ENCODE measurements around the gene FPGS. TPM values are rescaled to one million over a fixed set of nuclear protein-coding genes. Genes with fewer than 3 reads are reported as not detected.
A peak's percentile ranks its signal among the peaks of the same experiment; 100 is the strongest.
"Not testable (repeated sequence)": the region's sequence is repeated elsewhere in the genome, so short reads cannot be mapped to it uniquely, and the experiment has no call there.

FPGS gene
- total RNA-seq, 2 experiments from 2014 or later, result 67.8 to 73.0 TPM

DNA sequence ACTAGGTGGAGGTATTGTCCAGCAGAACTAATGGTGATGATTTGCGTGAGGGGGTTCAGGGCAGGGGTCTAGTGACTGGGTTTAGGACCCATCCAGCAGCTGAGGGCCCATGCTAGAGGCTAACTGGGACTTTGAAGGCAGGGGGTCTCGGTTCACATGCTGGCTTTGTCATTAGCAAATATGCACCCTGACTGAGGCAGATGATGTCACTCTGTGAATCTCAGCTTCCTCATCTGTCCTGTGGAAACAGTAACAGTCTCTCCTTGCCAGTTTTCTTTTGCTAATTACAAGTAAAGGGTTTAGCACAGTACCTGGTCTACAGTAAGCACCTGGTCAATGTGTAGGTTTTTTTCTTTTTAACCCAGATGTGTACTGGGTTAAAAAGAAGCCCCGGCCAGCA, 29.4 kb upstream of the FPGS start:
- no peak overlapping the region for H3K4me3 Mint-ChIP-seq
- intact Hi-C loops (cut with micrococcal nuclease), result loop anchor here (5.0 to 10.0 kb wide), 2 partner anchors 209 to 528 kb away; partner anchors contain the start of gene EEIG1
- H3K27ac Mint-ChIP-seq, result no peak overlapping the region
- DNase-seq, result no peak
- H3K27me3 Mint-ChIP-seq (ENCODE audit: low read depth), result no peaks in the 10 kb centered on the region
- CTCF ChIA-PET, result interaction anchor here (1.3 kb wide), 1 partner anchor 9 kb away, joined by 5 read pairs; no protein-coding TSS in a partner anchor
- H3K36me3 Mint-ChIP-seq (ENCODE audit: low read depth), result peaks cover 25% of the 10 kb centered on the region
- H3K9me3 Mint-ChIP-seq, result no peaks in the 10 kb centered on the region
- peaks cover 52% of the 10 kb centered on the region for H3K4me1 Mint-ChIP-seq (ENCODE audit: low read depth)

DNA sequence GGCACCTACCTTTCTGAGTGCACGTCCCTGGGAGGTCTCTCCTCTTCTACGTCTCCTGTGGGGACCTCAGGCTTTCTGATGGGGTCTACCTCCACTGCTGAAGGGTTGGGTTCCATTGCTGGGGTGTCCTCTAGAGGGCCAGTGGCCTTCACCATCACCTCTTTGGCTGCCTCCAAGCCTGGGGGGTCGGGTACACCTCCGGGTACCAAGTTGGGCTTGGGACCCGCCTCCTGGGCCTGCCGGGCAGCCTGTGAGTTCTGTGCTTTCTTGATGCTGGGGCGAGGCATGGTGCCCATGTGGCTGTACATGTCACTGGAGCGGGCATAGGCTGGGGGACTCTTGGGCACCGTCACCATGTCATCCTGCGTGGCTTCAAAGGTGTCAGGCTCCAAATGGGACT, 28.7 kb upstream of the FPGS start:
- H3K4me3 Mint-ChIP-seq, result no peak overlapping the region
- no peaks in the 10 kb centered on the region for H3K9me3 Mint-ChIP-seq
- CTCF ChIA-PET, result interaction anchor here (1.3 to 2.8 kb wide), 2 partner anchors 9 to 11 kb away, joined by 5 to 15 read pairs; partner anchors contain the start of gene CDK9
- DNase-seq, result no peak
- intact Hi-C loops (cut with micrococcal nuclease), result loop anchor here (5.0 to 10.0 kb wide), 2 partner anchors 208 to 529 kb away; partner anchors contain the start of gene EEIG1
- H3K27me3 Mint-ChIP-seq (ENCODE audit: low read depth), result no peaks in the 10 kb centered on the region
- peaks cover 25% of the 10 kb centered on the region for H3K36me3 Mint-ChIP-seq (ENCODE audit: low read depth)
- peaks cover 51% of the 10 kb centered on the region for H3K4me1 Mint-ChIP-seq (ENCODE audit: low read depth)
- no peak overlapping the region for H3K27ac Mint-ChIP-seq

DNA sequence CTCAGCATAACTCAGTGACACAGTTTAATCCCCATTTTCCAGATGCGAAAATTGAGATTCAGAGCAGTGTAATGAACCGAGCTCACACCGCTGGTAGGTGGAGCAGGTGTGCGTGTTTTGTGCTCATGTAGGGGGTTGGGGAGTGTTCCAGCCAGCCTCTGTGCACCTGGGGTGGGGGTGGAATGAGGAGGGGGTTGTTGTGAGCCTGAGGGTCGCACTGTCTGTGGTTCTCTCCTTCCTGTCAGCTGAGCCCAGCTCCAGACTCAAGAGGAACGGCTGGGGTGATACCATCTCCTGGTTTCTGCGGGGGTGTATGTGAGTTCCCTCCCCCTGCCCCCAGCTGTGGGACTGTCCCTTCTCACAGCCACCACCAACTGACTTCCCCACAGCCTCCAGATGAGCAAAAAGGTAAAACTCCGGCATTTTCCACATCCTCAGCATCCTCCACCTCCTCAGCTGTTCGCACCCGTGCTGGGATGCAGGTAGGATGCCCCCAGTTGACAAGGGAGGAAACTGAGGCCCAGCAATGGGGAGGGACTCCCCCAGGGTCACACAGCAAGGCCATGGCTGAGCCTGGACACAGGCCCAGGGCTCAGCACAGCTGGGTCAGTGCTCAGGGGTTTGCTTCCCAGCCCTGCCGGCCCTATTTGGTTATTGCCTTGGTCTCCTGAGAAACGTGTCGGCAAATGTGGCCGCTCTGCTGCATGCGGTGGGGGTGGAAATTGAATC, 26.3 kb upstream of the FPGS start:
- intact Hi-C loops (cut with micrococcal nuclease), result loop anchor here (1.0 to 10.0 kb wide), 3 partner anchors 9 to 532 kb away; partner anchors contain the start of gene ZNF79
- Mint-ChIP-seq H3K9me3 (no peaks in the 10 kb centered on the region), H3K27ac (peak overlapping the region; percentile 96), H3K4me3 (peak overlapping the region; percentile 96), H3K27me3 (ENCODE audit: low read depth) (no peaks in the 10 kb centered on the region), H3K4me1 (ENCODE audit: low read depth) (peaks cover 48% of the 10 kb centered on the region), H3K36me3 (ENCODE audit: low read depth) (peaks cover 23% of the 10 kb centered on the region)
- CTCF ChIA-PET, result interaction anchor here (0.9 to 2.8 kb wide), 4 partner anchors 9 to 41 kb away, joined by 3 to 15 read pairs (median 6); partner anchors contain the start of genes CDK9 and TOR2A
- DNase-seq, result peak; percentile 88

DNA sequence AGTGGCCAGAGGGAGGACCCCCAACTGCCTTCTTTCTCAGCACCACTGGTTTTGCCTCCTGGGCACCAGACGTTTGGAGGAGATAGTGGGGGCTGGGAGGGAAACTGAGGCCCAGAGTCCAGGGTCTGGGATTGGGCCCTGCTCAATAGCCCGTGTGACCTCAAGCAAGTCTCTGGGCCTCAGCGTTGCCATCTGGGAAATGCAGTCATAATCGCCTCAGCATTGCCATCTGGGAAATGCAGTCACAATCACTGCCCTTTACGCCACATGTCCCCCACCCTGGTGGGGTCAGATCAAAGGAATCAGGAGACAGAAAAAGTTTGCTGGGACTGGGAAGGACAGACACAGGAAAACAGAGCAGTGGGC, 25.8 kb upstream of the FPGS start:
- Mint-ChIP-seq H3K4me3 (peak overlapping the region; percentile 96), H3K4me1 (ENCODE audit: low read depth) (peaks cover 49% of the 10 kb centered on the region), H3K9me3 (no peaks in the 10 kb centered on the region), H3K36me3 (ENCODE audit: low read depth) (peaks cover 20% of the 10 kb centered on the region), H3K27ac (peak overlapping the region; percentile 96), H3K27me3 (ENCODE audit: low read depth) (no peaks in the 10 kb centered on the region)
- CTCF ChIA-PET, result interaction anchor here (0.9 to 2.8 kb wide), 3 partner anchors 8 to 21 kb away, joined by 3 to 15 read pairs (median 4); partner anchors contain the start of gene CDK9
- peak; percentile 55 for DNase-seq
- intact Hi-C loops (cut with micrococcal nuclease), result loop anchor here (1.0 to 10.0 kb wide), 3 partner anchors 8 to 532 kb away; partner anchors contain the start of gene ZNF79

DNA sequence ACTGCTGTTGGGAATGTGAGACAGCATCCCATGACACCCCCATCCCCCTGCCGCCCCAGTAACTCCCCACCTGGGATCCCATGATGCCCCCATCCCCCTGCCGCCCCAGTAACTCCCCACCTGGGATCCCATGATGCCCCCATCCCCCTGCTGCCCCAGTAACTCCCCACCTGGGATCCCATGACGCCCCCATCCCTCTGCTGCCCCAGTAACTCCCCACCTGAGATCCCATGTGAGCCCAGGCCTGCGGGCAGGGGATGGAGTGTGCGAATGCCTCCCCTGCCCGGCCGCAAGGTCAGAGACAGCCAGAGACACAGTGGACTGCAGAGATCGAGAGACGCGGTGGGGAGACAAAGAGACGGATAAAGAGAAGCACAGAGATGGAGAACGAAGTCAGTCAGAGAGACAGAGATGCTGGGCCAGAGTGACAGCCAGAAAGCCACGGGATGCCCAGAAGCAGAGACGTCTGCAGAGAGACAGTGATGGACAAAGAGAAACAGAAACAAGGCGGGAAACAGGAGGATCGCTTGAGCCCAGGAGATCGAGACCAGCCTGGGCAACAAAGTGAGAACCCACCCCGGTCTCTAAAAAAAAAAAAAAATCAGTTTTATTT, 25.2 kb upstream of the FPGS start:
- Mint-ChIP-seq H3K27me3 (ENCODE audit: low read depth) (no peaks in the 10 kb centered on the region), H3K4me1 (ENCODE audit: low read depth) (peaks cover 50% of the 10 kb centered on the region), H3K36me3 (ENCODE audit: low read depth) (peaks cover 20% of the 10 kb centered on the region), H3K4me3 (peak overlapping the region; percentile 96), H3K9me3 (no peaks in the 10 kb centered on the region), H3K27ac (peak overlapping the region; percentile 96)
- intact Hi-C loops (cut with micrococcal nuclease), result loop anchor here (2.0 to 10.0 kb wide), 2 partner anchors 353 to 533 kb away; partner anchors contain the start of gene ZNF79
- DNase-seq, result peak; percentile 48
- CTCF ChIA-PET, result interaction anchor here (1.0 to 1.2 kb wide), 2 partner anchors 12 to 92 kb away, joined by 4 to 5 read pairs; no protein-coding TSS in a partner anchor

DNA sequence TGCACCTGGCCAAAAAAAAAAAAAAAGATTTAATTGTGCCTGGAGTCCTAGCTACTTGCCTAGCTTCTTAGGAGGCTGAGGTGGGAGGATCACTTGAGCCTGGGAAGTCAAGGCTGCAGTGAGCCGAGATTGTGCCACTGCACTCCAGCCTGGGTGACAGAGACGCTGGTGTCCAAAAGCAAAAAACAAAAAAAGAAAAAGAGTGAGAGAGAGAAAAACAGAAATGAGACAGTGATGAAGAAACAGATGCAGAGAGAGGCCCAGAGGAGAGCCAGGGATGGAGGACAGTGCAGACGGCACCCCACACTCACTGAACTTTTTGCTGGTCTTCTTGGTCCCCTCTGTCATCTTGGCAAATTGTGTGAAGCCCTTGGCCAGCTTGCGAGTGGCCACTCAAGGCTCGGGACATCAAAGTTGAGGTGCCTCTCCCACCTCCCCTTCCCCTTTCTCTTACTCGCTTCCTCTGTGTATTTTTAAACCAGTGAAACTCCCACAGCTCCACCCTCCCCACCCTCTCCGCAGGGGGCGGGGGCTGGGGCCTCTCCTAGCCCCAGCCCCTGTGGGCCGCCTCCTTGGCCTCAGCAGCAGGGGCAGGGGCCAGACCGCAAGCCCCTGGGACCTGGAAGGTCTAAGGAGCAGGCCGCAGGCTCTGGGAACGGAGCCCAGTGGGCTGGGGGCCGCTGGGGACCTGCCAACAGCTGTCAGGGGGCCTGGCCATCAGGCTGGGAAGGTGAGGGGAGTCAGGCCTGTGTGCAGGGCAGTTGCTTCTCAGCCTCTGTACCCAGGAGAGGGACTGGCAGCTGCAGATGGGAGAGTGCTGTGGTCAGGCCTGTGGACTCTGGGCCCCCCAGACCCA, 24.2 kb upstream of the FPGS start, which contains the start of gene SH2D3C:
SH2D3C (minus strand) TSS at position 387 of the 856 bp plus-strand sequence; CDS start at position 348, 39 bp downstream.
- H3K36me3 Mint-ChIP-seq (ENCODE audit: low read depth), result peaks cover 20% of the 10 kb centered on the region
- DNase-seq, result peak; percentile 69
- H3K27ac Mint-ChIP-seq, result peak within 1 kb of the TSS; percentile 96
- H3K9me3 Mint-ChIP-seq, result no peaks in the 10 kb centered on the region
- intact Hi-C loops (cut with micrococcal nuclease), result loop anchor here (1.0 to 10.0 kb wide), 2 partner anchors 7 to 534 kb away; no protein-coding TSS in a partner anchor
- peak within 1 kb of the TSS; percentile 96 for H3K4me3 Mint-ChIP-seq
- H3K27me3 Mint-ChIP-seq (ENCODE audit: low read depth), result no peaks in the 10 kb centered on the region
- CTCF ChIA-PET, result interaction anchor here (0.6 to 1.3 kb wide), 6 partner anchors 11 to 135 kb away, joined by 3 to 7 read pairs (median 4); partner anchors contain the start of gene TOR2A
- peaks cover 59% of the 10 kb centered on the region for H3K4me1 Mint-ChIP-seq (ENCODE audit: low read depth)

DNA sequence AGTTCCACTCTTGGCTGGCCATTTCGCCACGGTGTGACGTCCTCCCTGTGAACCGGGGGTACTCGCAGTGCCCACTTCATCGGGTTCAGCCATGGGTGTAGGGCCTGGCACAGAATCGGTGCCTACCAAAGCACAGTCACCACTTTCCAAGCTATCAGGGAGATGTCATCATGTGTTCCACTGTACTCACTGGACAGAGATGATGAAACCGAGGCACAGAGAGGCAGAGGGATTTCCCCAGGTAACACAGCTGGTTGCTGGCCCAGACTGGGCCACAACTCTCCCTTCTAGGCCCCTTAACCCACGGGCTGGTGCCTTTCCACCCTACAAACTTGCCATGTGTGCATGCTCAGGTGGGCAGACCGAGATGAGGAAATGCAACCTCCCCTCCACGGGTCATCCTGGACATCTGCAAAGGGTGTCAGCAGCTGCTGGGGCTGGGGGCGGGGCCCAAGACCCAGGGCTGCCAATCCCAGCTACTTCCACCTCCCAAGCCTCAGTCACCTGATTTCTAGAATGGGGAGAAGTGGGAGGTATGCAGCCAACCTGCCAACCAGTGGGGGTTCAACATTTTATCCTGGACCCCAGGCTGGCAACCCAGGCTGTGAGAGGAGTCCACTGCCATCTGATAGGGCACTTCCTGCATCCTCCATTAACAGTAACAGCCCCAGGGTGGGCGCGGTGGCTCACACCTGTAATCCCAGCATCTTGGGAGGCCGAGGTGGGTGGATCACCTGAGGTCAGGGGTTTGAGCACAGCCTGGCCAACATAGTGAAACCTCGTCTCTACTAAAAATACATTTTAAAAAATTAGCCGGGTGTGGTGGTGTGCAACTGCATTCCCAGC, 23.3 kb upstream of the FPGS start:
- Mint-ChIP-seq H3K36me3 (ENCODE audit: low read depth) (peaks cover 15% of the 10 kb centered on the region), H3K27me3 (ENCODE audit: low read depth) (no peaks in the 10 kb centered on the region), H3K4me3 (peak overlapping the region; percentile 96), H3K9me3 (no peaks in the 10 kb centered on the region), H3K4me1 (ENCODE audit: low read depth) (peaks cover 65% of the 10 kb centered on the region), H3K27ac (peak overlapping the region; percentile 96)
- DNase-seq, result peak; percentile 87
- CTCF ChIA-PET, result interaction anchor here (0.6 to 1.3 kb wide), 4 partner anchors 12 to 61 kb away, joined by 3 to 7 read pairs (median 4); partner anchors contain the start of gene TOR2A
- intact Hi-C loops (cut with micrococcal nuclease), result loop anchor here (1.0 to 10.0 kb wide), 2 partner anchors 8 to 535 kb away; no protein-coding TSS in a partner anchor

DNA sequence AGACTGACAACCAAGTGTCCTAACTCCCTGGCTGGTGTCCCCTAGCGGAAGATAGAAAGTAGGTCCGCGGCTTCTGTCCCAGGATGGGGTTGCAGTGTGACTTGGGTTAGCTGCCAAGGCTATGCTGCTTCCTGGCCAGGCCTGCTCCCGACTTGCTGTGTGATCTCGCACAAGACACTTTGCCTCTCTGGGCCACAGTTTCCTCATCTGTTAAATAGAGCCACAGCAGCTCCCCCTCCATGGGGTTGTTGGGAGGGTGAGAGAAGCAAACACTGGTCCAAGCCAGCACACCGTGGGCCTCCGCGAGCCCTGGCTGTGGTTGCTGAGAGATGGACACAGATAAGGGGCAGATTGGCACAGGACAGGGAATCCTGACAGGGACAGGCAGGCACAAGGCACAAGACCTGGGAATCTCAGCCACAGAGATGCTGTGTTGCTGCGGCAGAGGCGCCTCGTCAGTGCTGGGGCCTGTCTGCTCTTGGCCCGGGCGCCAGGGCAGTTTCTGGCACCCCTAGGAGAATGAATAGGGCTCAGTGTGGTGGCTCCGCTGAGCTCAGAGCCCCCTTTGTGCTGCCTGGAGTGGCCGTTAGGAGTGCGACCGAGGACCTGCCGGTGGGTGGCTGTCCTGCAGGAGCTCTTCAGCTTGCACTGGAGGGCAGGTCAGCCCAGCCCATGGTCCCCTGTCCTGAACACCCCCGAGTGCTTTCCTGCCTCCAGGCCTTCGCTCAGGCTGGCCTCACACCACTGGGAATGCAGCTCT, 22.4 kb upstream of the FPGS start:
- Mint-ChIP-seq H3K4me1 (ENCODE audit: low read depth) (peaks cover 69% of the 10 kb centered on the region), H3K9me3 (no peaks in the 10 kb centered on the region), H3K27me3 (ENCODE audit: low read depth) (no peaks in the 10 kb centered on the region), H3K4me3 (no peak overlapping the region), H3K36me3 (ENCODE audit: low read depth) (peaks cover 14% of the 10 kb centered on the region), H3K27ac (peak overlapping the region; percentile 80)
- CTCF ChIA-PET, result interaction anchor here (0.8 to 1.0 kb wide), 3 partner anchors 13 to 46 kb away, joined by 3 to 5 read pairs (median 4); partner anchors contain the start of gene TOR2A
- DNase-seq, result no peak
- intact Hi-C loops (cut with micrococcal nuclease), result no loop called here

DNA sequence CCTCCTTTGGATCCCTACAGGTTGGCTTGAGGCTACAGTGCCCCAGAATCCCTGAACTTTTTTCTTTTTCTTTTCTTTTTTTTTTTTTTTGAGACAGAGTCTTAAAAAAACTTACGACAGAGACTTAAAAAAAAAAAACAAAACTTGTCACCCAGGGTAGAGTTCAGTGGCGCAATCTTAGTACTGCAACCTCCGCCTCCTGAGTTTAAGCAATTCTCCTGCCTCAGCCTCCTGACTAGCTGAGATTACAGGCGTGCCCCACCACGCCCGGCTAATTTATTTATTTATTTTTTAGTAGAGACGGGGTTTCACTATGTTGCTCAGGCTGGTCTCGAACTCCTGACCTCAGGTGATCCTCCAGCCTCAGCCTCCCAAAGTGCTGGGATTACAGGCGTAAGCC, 21.8 kb upstream of the FPGS start:
- peaks cover 69% of the 10 kb centered on the region for H3K4me1 Mint-ChIP-seq (ENCODE audit: low read depth)
- DNase-seq; H3K4me3 Mint-ChIP-seq; intact Hi-C loops (cut with micrococcal nuclease); H3K9me3 Mint-ChIP-seq; H3K27me3 Mint-ChIP-seq (ENCODE audit: low read depth): not testable (repeated sequence)
- H3K36me3 Mint-ChIP-seq (ENCODE audit: low read depth), result peaks cover 14% of the 10 kb centered on the region
- CTCF ChIA-PET, result interaction anchor here (0.8 to 1.0 kb wide), 2 partner anchors 15 to 46 kb away, joined by 3 to 4 read pairs; partner anchors contain the start of gene TOR2A
- peak overlapping the region; percentile 80 for H3K27ac Mint-ChIP-seq

DNA sequence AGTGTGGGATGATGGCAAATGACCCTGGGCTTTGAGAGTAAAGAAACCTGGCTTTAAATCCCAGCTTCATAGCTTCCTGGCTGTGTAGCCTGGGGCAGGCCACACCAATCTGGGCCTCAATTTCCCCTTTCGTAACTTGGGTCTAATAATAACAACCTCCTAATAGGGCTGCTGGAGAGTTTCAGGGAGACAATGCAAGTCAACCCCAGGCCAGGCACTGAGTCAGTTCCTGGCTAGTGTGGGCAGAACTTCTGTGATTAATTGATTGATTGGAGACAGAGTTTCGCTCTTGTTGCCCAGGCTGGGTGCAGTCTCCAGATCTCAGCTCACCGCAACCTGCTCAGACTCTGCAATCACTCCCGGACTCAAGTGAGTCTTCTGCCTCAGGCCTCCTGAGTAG, 20.9 kb upstream of the FPGS start:
- Mint-ChIP-seq H3K4me3 (no peak overlapping the region), H3K36me3 (ENCODE audit: low read depth) (peaks cover 14% of the 10 kb centered on the region), H3K27ac (peak overlapping the region; percentile 75), H3K4me1 (ENCODE audit: low read depth) (peaks cover 65% of the 10 kb centered on the region), H3K27me3 (ENCODE audit: low read depth) (no peaks in the 10 kb centered on the region), H3K9me3 (no peaks in the 10 kb centered on the region)
- intact Hi-C loops (cut with micrococcal nuclease), result no loop called here
- no peak for DNase-seq
- CTCF ChIA-PET, result interaction anchor here (4.9 kb wide), 1 partner anchor 47 kb away, joined by 52 read pairs; the partner anchor contains the start of gene TOR2A
